Fibroblast of gingiva (primary cell): ENCODE data around the gene ANO9.

Experiments
- DNase-seq: peaks from one replicate; pipeline ENCODE4 v3.0.0-alpha.2; 2011; ENCODE audit warnings: low read depth

The ANO9 gene

GRCh38 chr11:368414-369335, 73.1 kb downstream of the ANO9 start:
- no peak for DNase-seq

- no peak for DNase-seq
Observed at GRCh38 chr11:367956-368413, 73.8 kb downstream of the ANO9 start.
